Measurements from ENCODE around the gene TAP1.

DNA sequence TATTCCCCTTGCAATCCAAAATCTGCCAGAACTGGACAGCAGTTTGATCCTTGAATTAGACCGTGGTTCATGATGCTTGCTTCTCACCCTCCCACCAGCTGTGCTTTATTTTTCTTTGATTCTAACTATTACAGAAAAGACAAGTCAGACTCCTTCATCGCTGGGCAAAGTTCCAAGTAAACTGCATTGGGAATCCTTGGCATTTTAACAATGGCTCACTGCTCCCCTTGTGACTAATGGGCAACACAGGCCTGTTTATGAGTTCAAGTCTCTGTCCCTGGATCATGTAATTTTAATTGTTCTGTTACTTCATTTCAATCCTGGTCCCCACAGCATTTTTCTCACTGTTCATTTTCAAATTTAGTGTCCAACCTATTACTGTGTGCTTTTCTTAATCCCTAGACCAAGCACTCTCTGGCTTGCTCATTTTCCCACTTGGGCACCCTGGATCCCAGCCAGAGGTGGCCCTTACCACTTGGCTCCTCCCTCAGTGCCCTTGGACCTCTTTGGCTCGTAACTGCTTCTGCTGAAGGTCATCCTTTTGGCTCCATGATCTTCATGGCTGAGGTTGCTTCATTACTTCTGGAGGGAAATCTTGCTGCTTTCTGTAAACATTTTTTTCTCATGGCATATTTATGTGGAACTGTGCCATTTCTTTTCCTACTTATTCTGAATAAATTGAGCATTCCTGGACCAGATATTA lies 33.3 kb upstream of the TAP1 start:
- TF ChIP-seq, protein P1, sequence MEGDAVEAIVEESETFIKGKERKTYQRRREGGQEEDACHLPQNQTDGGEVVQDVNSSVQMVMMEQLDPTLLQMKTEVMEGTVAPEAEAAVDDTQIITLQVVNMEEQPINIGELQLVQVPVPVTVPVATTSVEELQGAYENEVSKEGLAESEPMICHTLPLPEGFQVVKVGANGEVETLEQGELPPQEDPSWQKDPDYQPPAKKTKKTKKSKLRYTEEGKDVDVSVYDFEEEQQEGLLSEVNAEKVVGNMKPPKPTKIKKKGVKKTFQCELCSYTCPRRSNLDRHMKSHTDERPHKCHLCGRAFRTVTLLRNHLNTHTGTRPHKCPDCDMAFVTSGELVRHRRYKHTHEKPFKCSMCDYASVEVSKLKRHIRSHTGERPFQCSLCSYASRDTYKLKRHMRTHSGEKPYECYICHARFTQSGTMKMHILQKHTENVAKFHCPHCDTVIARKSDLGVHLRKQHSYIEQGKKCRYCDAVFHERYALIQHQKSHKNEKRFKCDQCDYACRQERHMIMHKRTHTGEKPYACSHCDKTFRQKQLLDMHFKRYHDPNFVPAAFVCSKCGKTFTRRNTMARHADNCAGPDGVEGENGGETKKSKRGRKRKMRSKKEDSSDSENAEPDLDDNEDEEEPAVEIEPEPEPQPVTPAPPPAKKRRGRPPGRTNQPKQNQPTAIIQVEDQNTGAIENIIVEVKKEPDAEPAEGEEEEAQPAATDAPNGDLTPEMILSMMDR (IDR thresholded peaks at IDR 0.05), result no peak
- no peak for TF ChIP-seq POLR2AphosphoS5 (IDR thresholded peaks at IDR 0.05)
- no peak for TF ChIP-seq POLR2A (IDR thresholded peaks at IDR 0.05)
